Colonic mucosa (tissue), 4 donors: ENCODE measurements around the gene ZMYM2. TPM values are rescaled to one million over a fixed set of nuclear protein-coding genes. Genes with fewer than 3 reads are reported as not detected.

Experiments
- DNase-seq: peaks from one replicate; pipeline ENCODE4 v3.0.0-alpha.2; 2020
- H3K27ac ChIP-seq: fragments of 200-600 bp; one replicate; pipeline ENCODE4 v1.8.0; 2021
- H3K27me3 ChIP-seq: fragments of 200-600 bp; one replicate; pipeline ENCODE4 v1.8.0; 2021
- H3K36me3 ChIP-seq: fragments of 200-600 bp; one replicate; pipeline ENCODE4 v1.8.0; 2021
- H3K4me1 ChIP-seq: fragments of 200-600 bp; one replicate; pipeline ENCODE4 v1.8.0; 2021; ENCODE audit warnings: mild to moderate bottlenecking
- H3K4me3 ChIP-seq: fragments of 200-600 bp; one replicate; pipeline ENCODE4 v1.8.0; 2021
- H3K9ac ChIP-seq, 2 donors: one replicate each; pipeline ENCODE4 v1.7.0; 2013; ENCODE audit warnings: control low read depth in 2 of 2, low read depth in 2 of 2, low read length in 2 of 2
- H3K9me3 ChIP-seq: fragments of 200-600 bp; one replicate; pipeline ENCODE4 v1.8.0; 2021
- intact Hi-C: fragments of 100-400 bp; cut with DNase I; formaldehyde crosslinking; loops from one replicate; pipeline ENCODE4 v1.14.1; 2022
- total RNA-seq, 2 donors: library from RNA; stranded (reverse); fragmentation: NEBNext Ultra II Directional in 1 of 2; extraction: Animal tissue kit (Norgen Biotek cat#: 25700) in 1 of 2; gene quantifications; one replicate each; pipeline ENCODE4 v1.2.1, GENCODE V29; 2021
- TF ChIP-seq, protein P1 (sequence below): fragments of 200-600 bp; IDR thresholded peaks from one replicate; pipeline ENCODE4 v1.8.0; 2022; ENCODE audit warnings: antibody characterized with exemption, mild to moderate bottlenecking
- donor health status: healthy.
- donor health status: DM: no; HTN: no; CAD: no.
- donor health status: DM: no; HTN: no; CAD: no.

ZMYM2 gene
- total RNA-seq, 2 donors from 2014 or later, result 47.6 to 70.1 TPM

GRCh38 chr13:20069956-20070355 lies 111.4 kb downstream of the ZMYM2 start:
- Histone ChIP-seq H3K27ac (no peak overlapping the region), H3K9ac (no peak overlapping the region), H3K9me3 (no peaks in the 10 kb centered on the region), H3K27me3 (no peaks in the 10 kb centered on the region), H3K4me1 (no peaks in the 10 kb centered on the region), H3K4me3 (no peak overlapping the region), H3K36me3 (peaks cover 5% of the 10 kb centered on the region)
- TF ChIP-seq, protein P1, sequence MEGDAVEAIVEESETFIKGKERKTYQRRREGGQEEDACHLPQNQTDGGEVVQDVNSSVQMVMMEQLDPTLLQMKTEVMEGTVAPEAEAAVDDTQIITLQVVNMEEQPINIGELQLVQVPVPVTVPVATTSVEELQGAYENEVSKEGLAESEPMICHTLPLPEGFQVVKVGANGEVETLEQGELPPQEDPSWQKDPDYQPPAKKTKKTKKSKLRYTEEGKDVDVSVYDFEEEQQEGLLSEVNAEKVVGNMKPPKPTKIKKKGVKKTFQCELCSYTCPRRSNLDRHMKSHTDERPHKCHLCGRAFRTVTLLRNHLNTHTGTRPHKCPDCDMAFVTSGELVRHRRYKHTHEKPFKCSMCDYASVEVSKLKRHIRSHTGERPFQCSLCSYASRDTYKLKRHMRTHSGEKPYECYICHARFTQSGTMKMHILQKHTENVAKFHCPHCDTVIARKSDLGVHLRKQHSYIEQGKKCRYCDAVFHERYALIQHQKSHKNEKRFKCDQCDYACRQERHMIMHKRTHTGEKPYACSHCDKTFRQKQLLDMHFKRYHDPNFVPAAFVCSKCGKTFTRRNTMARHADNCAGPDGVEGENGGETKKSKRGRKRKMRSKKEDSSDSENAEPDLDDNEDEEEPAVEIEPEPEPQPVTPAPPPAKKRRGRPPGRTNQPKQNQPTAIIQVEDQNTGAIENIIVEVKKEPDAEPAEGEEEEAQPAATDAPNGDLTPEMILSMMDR, result no peak
- no peak for DNase-seq
- intact Hi-C loops, result no loop called here

- peaks cover 5% of the 10 kb centered on the region for H3K36me3 ChIP-seq
- DNase-seq, result no peak
- H3K9ac ChIP-seq, result no peak overlapping the region
- H3K9me3 ChIP-seq, result no peaks in the 10 kb centered on the region
- H3K27me3 ChIP-seq, result no peaks in the 10 kb centered on the region
- intact Hi-C loops, result no loop called here
- no peak overlapping the region for H3K4me3 ChIP-seq
- H3K27ac ChIP-seq, result no peak overlapping the region
- TF ChIP-seq, protein P1, result no peak
- H3K4me1 ChIP-seq, result no peaks in the 10 kb centered on the region
Measured at GRCh38 chr13:20073775-20074174, 115.2 kb downstream of the ZMYM2 start.

- Histone ChIP-seq H3K36me3 (peaks cover 4% of the 10 kb centered on the region), H3K9me3 (no peaks in the 10 kb centered on the region), H3K9ac (no peak overlapping the region), H3K4me3 (no peak overlapping the region), H3K27ac (no peak overlapping the region), H3K4me1 (no peaks in the 10 kb centered on the region), H3K27me3 (no peaks in the 10 kb centered on the region)
- DNase-seq, result no peak
- TF ChIP-seq, protein P1, result no peak
- intact Hi-C loops, result no loop called here
Measured at GRCh38 chr13:20074966-20075365, 116.4 kb downstream of the ZMYM2 start.

GRCh38 chr13:20077086-20077485 lies 118.6 kb downstream of the ZMYM2 start:
- Histone ChIP-seq H3K4me3 (no peak overlapping the region), H3K4me1 (no peaks in the 10 kb centered on the region), H3K36me3 (no peaks in the 10 kb centered on the region), H3K9ac (no peak overlapping the region), H3K9me3 (no peaks in the 10 kb centered on the region), H3K27ac (no peak overlapping the region), H3K27me3 (no peaks in the 10 kb centered on the region)
- TF ChIP-seq, protein P1, result no peak
- intact Hi-C loops, result no loop called here
- no peak for DNase-seq

DNA sequence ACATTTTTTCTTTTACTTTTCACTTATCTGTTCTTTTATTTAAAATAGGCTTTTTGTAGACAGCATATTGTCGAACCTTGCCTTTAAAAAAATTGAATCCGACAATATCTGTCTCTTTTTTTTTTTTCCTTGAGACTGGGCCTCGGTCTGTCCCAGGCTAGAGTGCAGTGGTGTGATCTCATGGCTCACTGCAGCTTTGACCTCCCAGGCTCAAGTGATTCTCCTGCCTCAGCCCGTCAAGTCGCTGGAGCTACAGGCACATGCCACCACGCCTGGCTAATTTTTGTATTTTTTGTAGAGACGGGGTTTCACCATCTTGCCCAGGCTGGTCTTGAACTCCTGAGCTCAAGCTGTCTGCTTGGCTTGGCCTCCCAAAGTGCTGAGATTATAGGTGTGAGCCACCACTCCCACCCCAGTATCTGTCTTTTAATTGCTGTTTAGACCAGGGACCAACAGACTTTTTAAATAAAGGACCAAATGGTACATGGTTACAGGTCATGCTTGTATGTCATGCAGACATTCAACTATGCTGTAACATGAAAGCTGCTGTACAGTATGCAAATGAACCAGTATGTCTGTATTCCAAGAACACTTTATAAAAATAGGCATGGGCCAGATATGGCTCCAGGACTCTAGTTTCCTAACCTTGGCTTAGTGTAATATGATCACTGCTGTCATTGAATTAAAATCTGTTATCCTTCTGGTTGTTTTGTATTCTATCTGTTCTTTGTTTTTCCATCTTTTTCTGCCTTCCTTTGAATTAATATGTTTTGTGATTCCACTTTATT lies 122.0 kb downstream of the ZMYM2 start:
- Histone ChIP-seq H3K27me3 (no peaks in the 10 kb centered on the region), H3K4me3 (no peak overlapping the region), H3K27ac (no peak overlapping the region), H3K9me3 (no peaks in the 10 kb centered on the region), H3K36me3 (peaks cover 6% of the 10 kb centered on the region), H3K4me1 (no peaks in the 10 kb centered on the region), H3K9ac (no peak overlapping the region)
- DNase-seq, result no peak
- intact Hi-C loops, result no loop called here
- TF ChIP-seq, protein P1, result no peak
